Measurements from ENCODE around the gene INO80B. TPM values are rescaled to one million over a fixed set of nuclear protein-coding genes. Genes with fewer than 3 reads are reported as not detected.

INO80B gene
- polyA plus RNA-seq, 3 donors, result 21.4 to 37.9 (median 33.6) TPM

GRCh38 chr2:74493546-74493945 lies 38.7 kb downstream of the INO80B start:
- 86 to 100% (median 96%) methylated on average over 3 of the region's 3 CpGs for WGBS, 3 donors
- H3K27ac ChIP-seq (ENCODE audit: low read depth, low read length), result no peak overlapping the region

- 79 to 93% (median 83%) methylated on average over 1 of the region's 1 CpG for WGBS, 3 donors
Observed at GRCh38 chr2:74495440-74495839, 40.6 kb downstream of the INO80B start.

GRCh38 chr2:74496997-74497776 lies 42.3 kb downstream of the INO80B start:
- WGBS, 3 donors, result 54 to 58% (median 56%) methylated on average over 19 of the region's 19 CpGs
- no peak overlapping the region for H3K27ac ChIP-seq (ENCODE audit: low read depth, low read length)

More at GRCh38 chr2:74495440-74495839, 40.6 kb downstream of the INO80B start:
- no peak overlapping the region for H3K27ac ChIP-seq (ENCODE audit: low read depth, low read length)

- 4 to 5% (median 4%) methylated on average over 61 of the region's 61 CpGs for WGBS, 3 donors
- H3K27ac ChIP-seq (ENCODE audit: low read depth, low read length), result no peak overlapping the region
Observed at GRCh38 chr2:74497777-74498499, 43.1 kb downstream of the INO80B start.

- H3K27ac ChIP-seq (ENCODE audit: low read depth, low read length), result no peak overlapping the region
- whole genome bisulfite sequencing, 3 donors, result 1 to 3% (median 3%) methylated on average over 40 to 41 of the region's 41 CpGs
Observed at GRCh38 chr2:74498500-74499266, 43.8 kb downstream of the INO80B start.

GRCh38 chr2:74499267-74499939 lies 44.5 kb downstream of the INO80B start, which contains the start of gene LBX2:
Gene LBX2, minus strand, starts transcription at chr2:74499603. Its CDS starts 66 bp downstream, at chr2:74499537.
- 3 to 6% (median 5%) methylated on average over 63 to 65 of the region's 65 CpGs for WGBS, 3 donors
- no peak within 1 kb of the TSS for H3K27ac ChIP-seq (ENCODE audit: low read depth, low read length)

- 57 to 70% (median 60%) methylated on average over 15 of the region's 15 CpGs for WGBS, 3 donors
Observed at GRCh38 chr2:74499940-74500577, 45.2 kb downstream of the INO80B start.

GRCh38 chr2:74500578-74500946 lies 45.7 kb downstream of the INO80B start:
- H3K27ac ChIP-seq (ENCODE audit: low read depth, low read length), result no peak overlapping the region

More at GRCh38 chr2:74499940-74500577, 45.2 kb downstream of the INO80B start:
- no peak overlapping the region for H3K27ac ChIP-seq (ENCODE audit: low read depth, low read length)

GRCh38 chr2:74501335-74502071 lies 46.6 kb downstream of the INO80B start:
- H3K27ac ChIP-seq (ENCODE audit: low read depth, low read length), result no peak overlapping the region
- 80 to 84% (median 82%) methylated on average over 18 of the region's 18 CpGs for WGBS, 3 donors

GRCh38 chr2:74502147-74502719 lies 47.3 kb downstream of the INO80B start:
- no peak overlapping the region for H3K27ac ChIP-seq (ENCODE audit: low read depth, low read length)
- 10 to 12% (median 12%) methylated on average over 32 of the region's 32 CpGs for WGBS, 3 donors

- H3K27ac ChIP-seq (ENCODE audit: low read depth, low read length), result no peak overlapping the region
- WGBS, 3 donors, result 1% methylated on average over 51 to 67 of the region's 67 CpGs
Observed at GRCh38 chr2:74502720-74503505, 48.0 kb downstream of the INO80B start.

- no peak overlapping the region for H3K27ac ChIP-seq (ENCODE audit: low read depth, low read length)
- WGBS, 3 donors, result 44 to 55% (median 49%) methylated on average over 43 to 45 of the region's 45 CpGs
Observed at GRCh38 chr2:74503506-74504475, 48.9 kb downstream of the INO80B start.

- 90 to 96% (median 95%) methylated on average over 3 of the region's 3 CpGs for WGBS, 3 donors
- no peak overlapping the region for H3K27ac ChIP-seq (ENCODE audit: low read depth, low read length)
Observed at GRCh38 chr2:74504591-74504990, 49.7 kb downstream of the INO80B start.

GRCh38 chr2:74505448-74506246 lies 50.8 kb downstream of the INO80B start:
- H3K27ac ChIP-seq (ENCODE audit: low read depth, low read length), result no peak overlapping the region

More at GRCh38 chr2:74505448-74506246, 50.8 kb downstream of the INO80B start:
- 94 to 98% (median 96%) methylated on average over 14 of the region's 14 CpGs for WGBS, 3 donors

All from adipose tissue (tissue), 3 donors.